Fibroblast of skin of left quadriceps (primary cell): ENCODE data around the gene PAPOLA.
"Not testable (repeated sequence)": the region's sequence is repeated elsewhere in the genome, so short reads cannot be mapped to it uniquely, and the experiment has no call there.

ENCODE experiments used
- DNase-seq, 2 experiments: peaks; one replicate each; pipeline ENCODE4 v3.0.0-alpha.2; 2013; ENCODE audit warnings: low read depth in 2 of 2

The PAPOLA gene

DNA sequence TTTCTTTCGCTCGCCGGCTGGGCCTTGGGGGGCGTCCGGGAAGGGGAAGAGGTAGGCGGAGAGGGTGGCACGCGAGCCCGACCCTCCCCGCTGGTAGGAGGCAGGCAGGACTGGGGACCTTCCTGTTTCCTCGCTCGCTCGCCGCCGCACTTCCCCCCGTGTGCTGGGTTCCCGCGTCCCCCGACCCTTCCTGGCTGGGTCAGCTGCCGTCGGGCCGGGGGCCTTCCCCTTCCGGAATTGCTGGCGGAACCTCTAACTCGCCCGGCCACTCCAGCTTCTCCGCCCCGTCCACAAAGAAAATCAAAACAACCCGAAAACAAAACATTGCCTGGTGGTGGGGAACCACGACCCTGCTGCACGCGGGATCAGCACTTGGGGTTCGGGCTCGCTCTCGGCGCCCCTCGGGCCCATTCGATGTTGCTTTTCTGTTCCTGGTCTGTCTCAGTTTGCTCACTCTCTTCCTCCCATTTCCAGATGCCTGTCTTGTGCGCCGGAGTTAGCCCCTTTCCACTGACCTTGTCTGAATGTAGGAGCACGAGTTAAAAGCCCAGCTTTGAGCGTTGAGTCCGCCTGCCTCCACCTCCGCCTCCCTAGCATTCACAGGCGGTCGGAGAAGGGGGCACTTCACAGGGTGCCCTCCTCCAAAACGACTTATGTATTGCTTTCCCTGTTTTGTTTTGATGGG, 581 bp downstream of the PAPOLA start:
- DNase-seq, result no peak

DNA sequence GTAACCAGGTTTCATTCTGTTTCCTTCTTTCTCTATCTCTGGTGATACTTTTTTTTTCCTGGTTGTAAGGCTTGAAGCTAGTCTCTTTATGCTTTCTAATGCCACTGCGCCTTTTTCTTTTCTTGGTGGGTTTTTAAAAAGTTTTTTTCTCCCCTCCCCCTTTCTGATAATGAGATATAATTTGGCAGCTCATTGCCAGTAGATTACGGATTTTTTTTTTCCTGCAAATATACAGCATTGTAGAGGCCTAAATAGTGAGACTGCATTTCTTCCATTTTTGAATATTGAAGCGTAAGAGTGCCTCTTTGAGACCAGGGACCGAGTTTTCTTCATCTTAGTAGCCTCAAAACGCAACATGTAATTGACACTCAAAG, 1.1 kb downstream of the PAPOLA start:
- DNase-seq, result no peak

DNA sequence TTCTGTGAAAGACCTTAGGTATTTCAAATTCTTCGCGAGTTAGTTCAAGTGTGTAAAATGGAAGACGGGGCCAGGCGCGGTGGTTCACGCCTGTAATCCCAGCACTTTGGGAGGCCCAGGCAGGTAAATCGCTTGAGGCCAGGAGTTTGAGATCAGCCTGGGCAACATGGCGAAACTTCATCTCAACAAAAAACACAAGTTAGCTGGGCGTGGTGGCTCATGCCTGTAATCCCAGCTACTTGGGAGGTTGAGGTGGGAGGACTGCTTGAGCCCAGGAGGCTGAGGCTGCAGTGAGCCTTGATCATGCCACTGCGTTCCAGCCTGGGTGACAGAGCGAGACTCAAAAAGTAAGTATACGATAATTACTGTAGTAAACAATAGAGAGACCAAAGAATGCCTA, 2.2 kb downstream of the PAPOLA start:
- DNase-seq, result not testable (repeated sequence)

DNA sequence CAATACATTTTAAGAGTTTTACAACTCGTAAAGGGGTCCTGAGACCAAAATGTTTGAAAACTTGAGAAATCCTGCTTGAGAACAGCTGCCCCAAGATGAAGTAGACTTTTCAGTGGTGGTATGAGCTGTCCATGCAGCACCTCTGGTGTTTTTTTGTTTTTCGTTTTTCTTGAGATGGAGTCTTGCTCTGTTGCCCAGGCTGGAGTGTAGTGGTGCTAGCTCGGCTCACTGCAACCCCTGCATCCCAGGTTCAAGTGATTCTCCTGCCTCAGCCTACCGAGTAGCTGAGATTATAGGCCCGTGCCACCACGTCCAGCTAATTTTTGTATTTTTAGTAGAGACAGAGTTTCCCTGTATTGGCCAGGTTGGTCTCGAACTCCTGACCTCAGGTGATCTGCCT, 5.5 kb downstream of the PAPOLA start:
- DNase-seq, result no peak

DNA sequence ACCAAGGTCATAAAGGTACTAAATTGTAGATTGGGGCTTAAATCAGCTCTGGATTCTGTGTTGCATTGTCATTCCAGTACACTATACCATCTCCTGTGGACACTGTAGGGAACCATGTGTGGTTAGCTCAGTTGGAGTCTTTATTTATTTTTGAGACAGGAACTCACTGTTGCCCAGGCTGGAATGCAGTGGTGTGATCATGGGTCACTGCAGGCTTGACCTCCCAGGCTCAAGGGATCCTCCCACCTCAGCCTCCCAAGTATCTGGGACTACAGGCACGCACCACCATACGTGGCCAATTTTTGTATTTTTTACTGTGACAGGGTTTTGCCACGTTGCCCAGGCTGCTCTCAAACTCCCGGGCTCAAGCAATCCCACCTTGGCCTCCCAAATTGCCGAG, 6.7 kb downstream of the PAPOLA start:
- no peak for DNase-seq

DNA sequence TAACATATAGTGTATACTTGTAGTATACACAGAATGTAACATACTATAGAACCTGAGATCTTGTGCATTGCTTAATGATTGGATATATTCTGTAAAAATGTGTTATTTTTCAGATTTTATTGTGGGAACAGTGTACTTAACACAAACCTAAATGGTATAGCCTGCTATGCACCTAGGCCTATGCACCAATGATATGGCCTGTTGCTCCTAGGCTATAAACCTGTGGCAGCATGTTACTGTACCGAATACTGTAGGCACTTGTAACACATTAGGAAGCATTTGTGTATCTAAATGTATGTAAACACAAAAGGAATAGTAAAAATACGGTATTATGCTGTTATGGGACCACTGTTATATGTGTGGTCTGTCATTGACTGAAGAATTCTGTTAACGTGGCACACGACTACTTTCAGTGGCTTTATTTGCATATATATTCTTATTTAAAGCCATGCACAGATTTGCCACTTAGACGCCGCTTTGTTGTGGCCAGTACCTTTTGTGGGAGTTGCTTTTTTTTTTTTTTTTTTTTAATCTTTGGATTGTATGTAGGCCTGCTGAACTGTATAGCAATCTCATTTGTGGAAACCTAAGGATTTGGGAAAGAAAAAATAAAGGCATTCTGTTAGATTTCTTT, 7.4 kb downstream of the PAPOLA start:
- DNase-seq, result no peak

DNA sequence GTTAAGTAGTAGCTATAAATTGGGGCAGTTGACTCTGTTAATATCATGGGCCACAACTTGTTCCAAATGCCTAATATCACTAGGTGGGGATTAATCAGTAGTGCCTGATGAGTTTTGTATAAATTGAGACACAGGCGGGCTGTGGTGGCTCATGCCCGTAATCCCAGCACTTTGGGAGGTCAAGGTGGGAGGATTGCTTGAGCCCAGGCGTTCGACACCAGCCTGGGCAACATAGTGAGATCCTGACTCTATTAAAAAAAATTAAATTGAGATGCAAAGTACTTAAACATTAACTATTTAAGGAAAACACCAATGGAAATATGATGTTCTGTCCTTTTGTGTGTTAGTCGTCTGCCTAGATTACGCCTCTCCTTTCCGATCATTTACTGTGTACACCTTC, 9.0 kb downstream of the PAPOLA start:
- no peak for DNase-seq

DNA sequence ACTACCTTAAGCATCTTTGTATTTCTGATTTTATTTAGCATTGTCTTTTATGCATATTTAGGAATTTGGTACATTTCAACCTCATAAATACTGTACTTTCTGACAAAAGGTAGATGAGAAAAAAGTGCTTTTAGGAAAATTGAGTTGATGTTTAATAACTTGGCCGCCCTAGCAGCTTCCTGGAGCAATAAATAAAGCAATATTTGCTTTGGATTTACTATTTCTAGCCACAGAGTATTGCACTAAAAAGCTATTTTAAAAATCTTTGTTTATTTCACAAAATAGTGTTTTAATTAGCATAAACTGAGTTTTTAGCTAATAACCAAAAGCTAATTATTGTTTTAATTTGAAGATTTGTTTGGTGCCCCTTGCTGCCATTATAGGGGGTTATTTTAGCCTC, 9.5 kb downstream of the PAPOLA start:
- no peak for DNase-seq

DNA sequence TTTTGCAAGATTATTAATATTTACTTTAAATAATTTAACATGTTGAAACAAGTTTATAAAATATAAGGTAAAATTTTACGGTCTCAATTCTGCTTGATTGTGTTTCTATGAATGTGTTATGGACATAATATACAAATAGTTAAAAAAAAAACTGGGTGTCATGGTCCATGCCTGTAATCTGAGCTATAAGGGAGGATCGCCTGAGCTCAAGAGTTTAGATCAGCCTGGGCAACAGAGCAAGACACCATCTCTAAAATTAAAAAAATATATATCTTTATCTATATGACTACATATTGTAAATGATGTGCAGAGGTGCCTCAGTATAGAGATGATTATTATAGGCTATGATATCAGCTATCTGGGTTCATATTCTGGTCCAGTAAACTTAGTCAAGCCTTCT, 9.9 kb downstream of the PAPOLA start:
- DNase-seq, result no peak

DNA sequence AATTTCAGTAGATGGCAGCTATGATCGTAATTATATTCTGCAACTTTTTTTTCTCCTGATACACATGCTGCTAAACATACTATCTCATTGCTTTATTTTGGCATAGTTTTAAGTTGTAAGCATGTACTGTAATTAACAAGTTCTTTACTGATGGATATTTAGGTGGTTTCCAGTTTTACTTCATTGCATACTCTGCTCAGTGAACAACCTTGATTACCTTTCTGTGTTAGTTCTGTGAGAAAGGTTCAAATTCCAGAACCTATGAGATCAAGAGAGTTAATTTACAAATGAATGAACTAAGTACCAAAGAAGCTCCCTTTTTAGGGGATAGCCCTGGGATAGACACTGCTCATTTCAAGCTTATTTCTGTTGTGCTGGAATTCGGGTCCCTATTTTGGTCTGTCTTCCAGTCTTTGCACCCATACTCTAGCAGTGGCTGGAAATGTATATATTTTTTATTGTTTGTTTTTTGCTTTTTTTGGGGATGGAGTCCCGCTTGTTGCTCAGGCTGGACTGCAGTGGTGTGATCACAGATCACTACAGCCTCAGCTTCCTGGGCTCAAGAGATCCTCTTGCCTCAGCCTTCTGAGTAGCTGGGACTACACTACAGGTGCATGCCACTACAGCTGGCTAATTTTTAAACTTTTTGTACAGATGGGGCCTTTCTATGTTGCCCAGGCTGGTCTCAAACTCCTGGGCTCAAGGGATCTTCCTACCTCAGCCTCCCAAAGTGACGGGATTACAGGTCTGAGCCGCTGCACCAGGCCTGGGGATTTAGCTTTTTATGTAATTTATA, 10.6 kb downstream of the PAPOLA start:
- DNase-seq, result no peak

DNA sequence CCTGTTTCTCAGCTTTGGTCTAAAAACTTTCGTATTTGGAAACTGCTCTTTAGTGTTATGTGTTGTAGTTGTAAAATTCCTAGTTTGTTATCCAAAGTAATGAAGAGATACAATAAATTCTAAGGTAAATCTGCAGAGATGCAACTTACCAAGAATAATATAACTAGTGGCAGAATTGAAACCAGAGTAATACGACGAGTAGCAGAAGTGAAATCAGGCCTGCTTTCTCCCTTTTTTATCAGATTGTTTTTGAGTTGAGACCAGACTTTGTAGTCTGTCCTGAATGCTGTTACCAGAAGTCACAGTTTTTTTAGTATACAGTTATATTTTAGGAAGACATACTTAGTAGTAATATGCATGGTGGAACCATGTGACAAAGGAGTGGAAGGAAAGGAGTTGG, 12.5 kb downstream of the PAPOLA start:
- DNase-seq, result no peak

DNA sequence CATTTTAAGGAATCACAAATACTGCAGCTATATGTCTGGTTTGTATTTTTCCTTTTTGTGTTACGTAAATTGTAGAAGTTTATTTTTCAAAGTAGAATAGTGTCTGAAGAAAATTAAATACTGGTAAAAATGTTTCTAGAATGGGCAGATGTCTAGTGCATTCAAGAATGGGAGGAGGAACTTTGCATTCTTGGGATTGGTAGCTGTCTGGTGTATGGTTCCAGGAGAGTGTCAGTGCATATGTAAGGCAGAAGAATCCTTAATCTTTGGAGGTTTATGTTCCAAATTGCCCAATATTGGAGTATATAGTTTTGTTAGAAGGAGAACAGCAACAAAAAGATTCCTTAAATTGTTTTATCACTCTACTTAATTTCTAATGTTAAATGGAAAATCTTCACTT, 13.5 kb downstream of the PAPOLA start:
- DNase-seq, result no peak

DNA sequence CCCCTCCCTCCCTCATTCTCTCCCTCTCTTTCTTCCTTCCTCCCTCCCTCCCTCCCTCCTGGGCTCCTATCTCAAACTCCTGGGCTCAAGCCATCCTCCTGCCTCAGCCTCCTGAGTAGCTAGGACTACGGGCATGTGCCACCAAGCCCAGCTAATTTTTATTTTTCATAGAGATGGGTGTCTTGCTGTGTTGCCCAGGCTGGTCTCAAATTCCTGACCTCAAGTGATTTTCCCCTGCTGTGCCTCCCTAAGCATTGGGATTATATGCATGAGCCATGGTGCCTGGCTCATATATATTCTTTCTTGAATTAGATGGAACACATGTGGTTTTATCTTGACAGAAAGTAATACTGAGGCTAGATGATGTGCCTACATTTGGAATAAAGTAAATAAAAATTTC, 14.2 kb downstream of the PAPOLA start:
- no peak for DNase-seq

DNA sequence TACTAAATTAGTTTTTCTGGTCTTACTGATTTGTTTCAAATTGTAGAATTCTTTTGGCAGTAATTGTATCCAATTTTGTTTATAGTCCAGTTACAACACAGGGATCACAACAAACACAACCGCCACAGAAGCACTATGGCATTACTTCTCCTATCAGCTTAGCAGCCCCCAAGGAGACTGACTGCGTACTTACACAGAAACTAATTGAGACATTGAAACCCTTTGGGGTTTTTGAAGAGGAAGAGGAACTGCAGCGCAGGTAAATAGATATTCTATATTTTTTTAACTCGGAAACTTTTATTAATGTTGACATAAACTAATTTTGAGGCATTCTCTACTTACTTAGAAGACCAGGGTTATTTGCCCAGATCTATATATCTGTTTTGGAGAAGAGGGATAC, 17.8 kb downstream of the PAPOLA start:
- DNase-seq, result no peak

DNA sequence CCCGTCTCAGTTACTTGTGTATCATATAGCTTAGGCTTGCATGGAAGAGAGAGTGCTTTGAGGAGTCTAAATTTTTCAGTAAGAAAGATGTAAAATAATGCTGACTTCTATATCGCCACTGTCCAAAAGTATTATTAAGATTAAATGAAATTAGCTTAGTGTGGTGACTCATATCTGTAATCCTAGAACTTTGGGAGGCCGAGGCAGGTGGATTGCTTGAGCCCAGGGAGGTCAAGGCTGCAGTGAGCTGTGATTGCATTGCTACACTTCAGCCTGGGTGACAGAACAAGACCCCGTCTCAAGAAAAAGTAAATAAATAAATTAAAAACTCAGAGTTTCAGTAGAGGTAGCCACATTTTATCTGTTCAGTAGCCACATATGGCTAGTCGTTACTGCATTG, 23.3 kb downstream of the PAPOLA start:
- no peak for DNase-seq

DNA sequence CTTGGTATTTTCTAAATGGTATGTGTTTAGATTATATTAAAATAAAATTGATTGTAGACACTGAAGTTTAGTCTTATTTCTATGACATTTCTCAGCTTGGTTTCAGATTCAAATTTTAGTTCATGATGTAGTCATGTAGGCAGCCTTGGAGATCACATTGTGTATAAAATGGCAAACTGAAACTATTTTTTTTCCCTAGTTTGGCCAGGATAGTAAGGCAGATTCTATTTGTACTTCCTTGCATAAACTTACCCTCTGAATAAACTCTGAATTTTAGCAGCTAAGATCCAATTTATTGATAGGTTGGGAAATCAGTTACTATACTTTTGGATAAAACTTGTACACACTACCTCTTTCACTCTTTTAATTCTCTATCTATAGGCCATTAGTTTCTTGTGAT, 30.4 kb downstream of the PAPOLA start:
- DNase-seq, result no peak

DNA sequence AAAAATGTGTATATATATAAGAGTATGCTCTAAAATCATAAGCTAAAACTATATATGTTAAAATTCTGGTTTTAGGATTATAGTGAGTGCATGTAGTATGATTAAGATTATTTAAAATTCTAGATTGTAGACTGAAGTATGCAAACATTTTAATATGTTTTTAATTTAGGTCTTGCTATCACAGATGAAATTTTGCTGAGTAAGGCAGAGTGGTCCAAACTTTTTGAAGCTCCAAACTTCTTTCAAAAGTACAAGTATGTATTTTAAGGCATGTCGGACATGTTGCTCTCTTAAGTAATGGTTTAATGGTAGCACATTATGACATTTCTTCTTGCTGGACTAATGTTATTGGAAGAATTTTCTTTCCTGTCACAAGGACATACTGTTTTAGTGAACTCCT, 34.6 kb downstream of the PAPOLA start:
- no peak for DNase-seq

DNA sequence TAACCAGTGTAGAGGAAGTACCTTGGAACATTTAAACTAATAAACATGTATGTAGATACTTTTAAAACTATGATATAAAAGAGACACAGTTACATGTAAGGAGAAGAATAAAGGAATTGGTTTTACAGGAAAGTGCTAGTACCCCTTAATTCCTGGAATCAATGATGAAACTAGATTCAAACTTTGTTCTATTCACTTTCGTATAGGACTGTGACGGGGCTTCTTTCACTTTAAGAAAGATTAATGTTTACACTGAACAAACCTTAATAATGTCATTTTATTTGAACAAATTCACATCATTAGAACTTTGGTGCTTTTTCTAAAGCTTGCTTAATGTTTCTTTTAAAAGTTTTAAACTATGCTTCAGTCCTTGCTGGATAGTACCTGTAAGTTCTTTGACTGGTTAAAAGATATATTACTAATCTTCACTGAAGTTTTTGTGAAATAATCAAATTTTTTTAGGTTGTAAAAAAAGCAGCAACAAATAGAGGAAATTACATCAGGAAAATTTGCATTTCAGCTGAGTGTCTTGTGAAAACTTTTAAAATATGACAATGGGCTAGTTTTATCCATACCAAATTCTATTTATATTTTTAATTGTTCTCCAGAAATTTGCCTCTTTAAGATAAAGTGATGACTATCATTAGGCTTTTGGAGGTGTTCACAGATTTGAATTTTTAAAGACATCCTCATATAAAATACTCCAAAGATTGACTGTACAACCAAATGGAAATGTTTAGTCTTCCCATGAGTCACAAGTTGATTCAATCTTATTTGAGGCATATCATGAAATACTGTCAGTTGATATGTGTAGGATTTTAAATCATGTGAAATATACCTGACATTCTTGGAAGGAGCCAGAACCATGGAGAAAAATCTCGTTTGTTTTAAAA, 36.2 kb downstream of the PAPOLA start:
- DNase-seq, result no peak

DNA sequence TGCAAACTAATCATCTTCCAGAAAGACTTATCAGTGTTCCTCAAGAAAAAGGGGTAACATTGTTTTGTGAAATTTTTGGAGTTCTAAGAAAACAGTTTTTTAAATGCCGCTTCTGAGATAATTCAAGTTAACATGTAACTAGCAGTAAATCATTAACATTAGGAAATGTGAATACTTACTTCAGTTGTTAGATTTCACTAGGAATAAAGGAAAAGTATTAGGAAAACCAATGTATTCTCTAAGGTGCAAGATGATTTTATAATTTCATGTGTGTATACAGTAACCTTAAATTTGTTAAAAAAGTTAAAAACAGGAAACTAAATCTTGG, 36.8 kb downstream of the PAPOLA start:
- no peak for DNase-seq

DNA sequence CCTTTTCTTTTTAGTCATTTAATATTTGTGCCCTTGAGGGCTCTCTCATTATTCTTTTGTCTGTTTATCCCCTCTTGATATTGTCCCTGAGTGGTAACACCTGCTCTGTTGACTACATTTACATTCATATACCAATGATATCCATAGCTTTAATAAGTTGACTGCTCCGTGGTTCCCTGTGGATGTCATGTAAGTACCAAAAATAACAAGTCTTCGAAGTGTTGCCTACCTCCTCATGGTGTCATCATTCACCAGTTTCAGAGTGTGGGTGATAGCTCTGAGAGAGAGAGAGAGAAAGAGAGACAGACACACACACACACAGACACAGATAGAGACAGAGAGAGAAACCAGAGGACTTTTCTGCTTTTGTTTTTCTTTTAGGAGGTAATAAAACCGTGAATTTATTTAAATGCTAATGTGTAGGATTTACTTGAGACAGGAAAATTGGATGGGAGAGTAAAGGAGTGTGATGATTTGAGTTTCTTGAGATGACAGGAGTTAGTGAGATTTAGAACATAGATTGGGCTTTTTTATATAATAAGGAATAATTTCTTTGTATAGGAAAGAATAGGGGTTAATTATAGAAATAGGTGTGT, 52.2 kb downstream of the PAPOLA start:
- no peak for DNase-seq

DNA sequence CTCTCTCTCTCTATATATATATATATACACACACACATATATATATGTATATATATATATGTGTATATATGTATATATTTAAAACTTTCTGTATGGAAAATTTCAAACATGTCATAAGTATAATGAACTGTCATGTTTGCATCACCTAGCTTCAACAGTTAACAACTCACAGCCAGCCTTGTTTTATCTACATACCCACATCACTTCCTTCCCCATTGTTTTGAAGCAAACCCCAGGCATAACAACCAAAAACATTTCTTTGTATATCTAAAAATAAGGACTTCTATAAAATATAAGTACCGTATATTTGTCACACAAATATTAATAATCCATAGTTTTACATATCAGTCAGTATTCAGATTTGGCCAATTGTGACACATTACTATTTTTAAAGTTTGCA, 57.4 kb downstream of the PAPOLA start:
- DNase-seq, result no peak

DNA sequence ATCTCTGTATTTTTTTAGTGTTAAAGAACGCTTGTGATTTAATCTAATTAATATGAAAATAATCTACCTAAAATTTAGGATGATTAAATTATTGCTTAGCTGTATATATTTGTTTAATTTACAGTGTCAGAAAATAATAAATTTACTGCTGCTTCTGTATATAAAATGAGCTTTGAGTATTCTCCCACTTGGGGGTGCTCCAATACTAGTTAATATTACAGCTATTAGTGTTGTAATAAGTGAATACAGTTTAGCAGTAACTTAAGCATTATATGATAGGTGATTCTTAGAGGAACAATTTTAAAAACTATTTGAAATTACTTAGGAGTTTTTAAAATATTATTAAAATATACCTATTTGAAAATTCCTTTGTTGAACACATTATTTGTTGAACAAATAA, 62.2 kb downstream of the PAPOLA start:
- DNase-seq, result no peak
